ENCODE data around the gene GEMIN2. TPM values are rescaled to one million over a fixed set of nuclear protein-coding genes. Genes with fewer than 3 reads are reported as not detected.

GEMIN2 gene
- total and polyA plus RNA-seq, 8 donors = 1.7 to 56.9 (median 8.0) TPM; not detected in 1

DNA sequence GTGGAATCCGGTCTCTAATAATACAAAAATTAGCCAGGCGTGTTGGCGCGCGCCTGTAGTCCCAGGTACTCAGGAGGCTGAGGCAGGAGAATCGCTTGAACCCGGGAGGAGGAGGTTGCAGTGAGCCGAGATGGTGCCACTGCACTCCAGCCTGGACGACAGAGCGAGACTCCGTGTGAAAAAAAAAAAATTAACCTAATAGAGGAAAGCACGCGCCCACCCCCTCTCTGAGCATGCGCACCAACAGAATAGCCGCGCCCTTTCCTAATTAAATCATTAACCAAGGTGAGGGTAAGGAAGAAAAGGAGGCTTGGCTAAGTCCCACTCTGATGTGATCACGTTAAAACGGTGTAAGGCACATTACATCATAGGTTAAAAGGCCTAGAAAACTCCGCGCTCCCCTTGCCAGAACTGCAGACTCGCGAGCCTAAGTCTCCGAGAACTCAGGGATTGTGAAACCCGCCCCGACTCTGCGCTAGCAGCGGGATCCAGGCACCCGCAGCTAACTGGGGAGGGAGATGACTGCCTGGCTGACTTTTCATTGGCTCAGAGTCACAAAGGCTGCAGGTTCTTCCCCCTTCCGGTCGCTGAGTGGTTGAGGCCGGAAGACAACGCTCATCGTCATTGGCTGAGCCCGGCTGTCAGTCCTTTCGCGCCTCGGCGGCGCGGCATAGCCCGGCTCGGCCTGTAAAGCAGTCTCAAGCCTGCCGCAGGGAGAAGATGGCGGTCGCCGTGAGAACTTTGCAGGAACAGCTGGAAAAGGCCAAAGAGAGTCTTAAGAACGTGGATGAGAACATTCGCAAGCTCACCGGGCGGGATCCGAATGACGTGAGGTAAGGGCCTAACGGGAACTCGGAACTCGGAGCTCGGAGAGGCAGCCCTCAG, 60.7 kb downstream of the GEMIN2 start, which contains the start of gene PNN:
Gene PNN, plus strand, starts transcription at position 695 of the 885 bp plus-strand sequence. Its CDS starts 26 bp downstream, at position 721.
- TF ChIP-seq POLR2AphosphoS5 (IDR thresholded peaks at IDR 0.05) = peak; percentile 86 to 98 (median 96)
- TF ChIP-seq EP300 (IDR thresholded peaks at IDR 0.05) = no peak
- TF ChIP-seq, protein P1, sequence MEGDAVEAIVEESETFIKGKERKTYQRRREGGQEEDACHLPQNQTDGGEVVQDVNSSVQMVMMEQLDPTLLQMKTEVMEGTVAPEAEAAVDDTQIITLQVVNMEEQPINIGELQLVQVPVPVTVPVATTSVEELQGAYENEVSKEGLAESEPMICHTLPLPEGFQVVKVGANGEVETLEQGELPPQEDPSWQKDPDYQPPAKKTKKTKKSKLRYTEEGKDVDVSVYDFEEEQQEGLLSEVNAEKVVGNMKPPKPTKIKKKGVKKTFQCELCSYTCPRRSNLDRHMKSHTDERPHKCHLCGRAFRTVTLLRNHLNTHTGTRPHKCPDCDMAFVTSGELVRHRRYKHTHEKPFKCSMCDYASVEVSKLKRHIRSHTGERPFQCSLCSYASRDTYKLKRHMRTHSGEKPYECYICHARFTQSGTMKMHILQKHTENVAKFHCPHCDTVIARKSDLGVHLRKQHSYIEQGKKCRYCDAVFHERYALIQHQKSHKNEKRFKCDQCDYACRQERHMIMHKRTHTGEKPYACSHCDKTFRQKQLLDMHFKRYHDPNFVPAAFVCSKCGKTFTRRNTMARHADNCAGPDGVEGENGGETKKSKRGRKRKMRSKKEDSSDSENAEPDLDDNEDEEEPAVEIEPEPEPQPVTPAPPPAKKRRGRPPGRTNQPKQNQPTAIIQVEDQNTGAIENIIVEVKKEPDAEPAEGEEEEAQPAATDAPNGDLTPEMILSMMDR (IDR thresholded peaks at IDR 0.05) = no peak
- TF ChIP-seq POLR2A (IDR thresholded peaks at IDR 0.05) = peak in 2 of 4 donors; percentile 82 to 92
- intact Hi-C loops (cut with DNase I; ENCODE audit: low total_unique reads) = no loop called here
- no peaks in the 10 kb centered on the region for H3K9me3 ChIP-seq
- peaks cover 33 to 35% (median 34%) of the 10 kb centered on the region in 4 donors for H3K36me3 ChIP-seq
- peak within 1 kb of the TSS; percentile 89 to 97 (median 93) for H3K27ac ChIP-seq
- H3K4me3 ChIP-seq = peak within 1 kb of the TSS; percentile 72 to 97 (median 90)
- 3 to 5% (median 4%) methylated on average over 55 to 56 of the region's 56 CpGs for WGBS, 5 donors
- H3K4me1 ChIP-seq = peaks cover 13 to 52% (median 30%) of the 10 kb centered on the region in 4 donors
- H3K27me3 ChIP-seq = no peaks in the 10 kb centered on the region
- peak; percentile 96 to 100 for DNase-seq

DNA sequence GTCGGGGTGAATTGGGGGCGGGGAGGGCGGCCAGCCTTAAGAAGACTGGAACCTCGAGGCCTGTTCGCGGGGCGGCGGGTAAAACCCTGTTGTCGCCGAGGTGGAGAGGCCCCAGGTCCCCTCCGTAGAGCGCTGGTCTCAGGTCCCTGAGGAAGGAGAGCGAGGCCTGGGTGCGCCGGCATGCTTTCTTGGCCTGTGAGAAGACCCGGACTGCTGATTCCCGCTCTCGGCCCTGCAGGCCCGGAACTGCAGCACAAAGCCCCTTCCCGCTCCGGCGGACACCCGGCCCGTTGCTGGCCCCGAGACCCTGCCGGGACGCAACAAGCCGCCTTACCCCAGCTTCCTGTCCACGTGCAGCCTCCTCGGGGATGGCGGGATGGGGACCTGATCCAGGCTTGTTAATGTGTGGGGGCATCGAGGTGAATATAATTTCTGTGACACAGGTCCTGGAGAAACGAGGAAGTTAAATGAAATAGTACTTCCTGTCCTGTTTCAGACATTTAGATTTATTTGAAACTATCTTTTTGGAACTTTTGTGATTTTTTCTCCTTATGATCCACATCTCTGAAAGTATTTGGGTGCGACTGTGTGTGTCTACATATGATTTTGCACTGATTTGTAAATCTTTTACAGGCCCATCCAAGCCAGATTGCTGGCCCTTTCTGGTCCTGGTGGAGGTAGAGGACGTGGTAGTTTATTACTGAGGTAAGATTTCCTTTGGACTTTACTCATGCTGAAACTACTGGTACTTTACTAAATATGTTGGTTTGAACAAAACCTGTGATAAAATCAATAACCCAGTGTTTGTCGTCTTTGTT, 61.5 kb downstream of the GEMIN2 start:
- peak in 1 of 2 donors; percentile 77 for DNase-seq

DNA sequence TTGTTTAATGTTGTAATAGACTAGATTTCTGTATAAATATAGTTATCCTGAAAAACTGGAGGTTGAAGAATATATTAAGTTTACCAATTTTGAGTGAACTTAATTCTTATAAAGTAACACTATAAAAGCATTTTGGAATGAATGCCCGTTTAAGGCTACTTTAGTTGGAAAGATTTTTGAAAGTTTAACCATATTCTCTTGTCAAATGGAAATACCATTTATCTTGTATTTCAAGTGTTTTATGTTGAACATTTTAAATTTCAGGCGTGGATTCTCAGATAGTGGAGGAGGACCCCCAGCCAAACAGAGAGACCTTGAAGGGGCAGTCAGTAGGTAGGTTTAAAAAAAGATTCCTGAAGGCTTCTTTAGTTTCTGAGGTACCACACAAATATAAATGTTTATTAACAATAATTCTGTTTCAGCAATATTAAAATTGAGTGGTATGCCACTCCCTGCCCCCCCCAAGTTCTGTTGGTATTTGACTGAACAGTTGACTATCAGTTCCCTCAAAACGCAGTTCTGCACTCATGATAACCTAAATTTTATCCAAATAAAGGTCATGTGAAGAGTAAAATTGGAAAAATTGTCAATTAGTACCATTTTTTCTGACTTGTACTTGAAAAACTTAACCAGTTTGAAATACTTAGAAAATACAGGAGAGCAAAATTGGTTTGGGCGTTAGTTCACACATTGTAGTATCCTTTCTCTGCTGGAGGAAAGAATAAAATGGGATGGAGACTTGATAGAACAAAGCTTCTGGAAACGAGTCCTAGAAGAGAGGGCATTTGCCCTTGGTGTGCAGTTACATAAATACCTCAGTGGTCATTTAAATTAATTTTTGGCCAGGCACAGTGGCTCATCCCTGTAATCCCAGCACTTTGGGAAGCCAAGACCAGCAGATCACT, 62.4 kb downstream of the GEMIN2 start:
- Histone ChIP-seq H3K27ac (peak overlapping the region in 4 of 5 donors; percentile 89 to 97 (median 94)), H3K4me1 (peaks cover 13 to 60% (median 27%) of the 10 kb centered on the region in 4 donors), H3K9me3 (no peaks in the 10 kb centered on the region), H3K27me3 (no peaks in the 10 kb centered on the region), H3K36me3 (peaks cover 48 to 53% (median 51%) of the 10 kb centered on the region in 4 donors), H3K4me3 (peak overlapping the region; percentile 72 to 97 (median 90))
- WGBS, 5 donors = 54 to 62% (median 59%) methylated on average over 5 of the region's 5 CpGs
- DNase-seq = no peak
- intact Hi-C loops (cut with DNase I; ENCODE audit: low total_unique reads) = no loop called here
- TF ChIP-seq, protein P1 (IDR thresholded peaks at IDR 0.05) = no peak
- TF ChIP-seq POLR2A (IDR thresholded peaks at IDR 0.05) = no peak
- no peak for TF ChIP-seq POLR2AphosphoS5 (IDR thresholded peaks at IDR 0.05)
- no peak for TF ChIP-seq EP300 (IDR thresholded peaks at IDR 0.05)

More for the DNA sequence above, 61.5 kb downstream of the GEMIN2 start:
- TF ChIP-seq POLR2AphosphoS5 (IDR thresholded peaks at IDR 0.05) = no peak
- no peak for TF ChIP-seq POLR2A (IDR thresholded peaks at IDR 0.05)
- no peak for TF ChIP-seq EP300 (IDR thresholded peaks at IDR 0.05)
- TF ChIP-seq, protein P1 (IDR thresholded peaks at IDR 0.05) = no peak
- H3K36me3 ChIP-seq = peaks cover 40 to 44% (median 43%) of the 10 kb centered on the region in 4 donors
- intact Hi-C loops (cut with DNase I; ENCODE audit: low total_unique reads) = no loop called here
- peak overlapping the region; percentile 72 to 97 (median 90) for H3K4me3 ChIP-seq
- no peaks in the 10 kb centered on the region for H3K9me3 ChIP-seq
- peaks cover 13 to 58% (median 30%) of the 10 kb centered on the region in 4 donors for H3K4me1 ChIP-seq
- WGBS, 5 donors = 0 to 2% (median 1%) methylated on average over 26 to 36 of the region's 36 CpGs
- no peaks in the 10 kb centered on the region for H3K27me3 ChIP-seq
- peak overlapping the region; percentile 89 to 97 (median 93) for H3K27ac ChIP-seq

All from stomach (tissue), 9 donors.